Measurements from ENCODE around the gene METTL21A. TPM values are rescaled to one million over a fixed set of nuclear protein-coding genes. Genes with fewer than 3 reads are reported as not detected.
"Not testable (repeated sequence)": the region's sequence is repeated elsewhere in the genome, so short reads cannot be mapped to it uniquely, and the experiment has no call there.

METTL21A gene
- total and polyA plus RNA-seq, 11 donors, result 10.2 to 27.6 (median 14.6) TPM

DNA sequence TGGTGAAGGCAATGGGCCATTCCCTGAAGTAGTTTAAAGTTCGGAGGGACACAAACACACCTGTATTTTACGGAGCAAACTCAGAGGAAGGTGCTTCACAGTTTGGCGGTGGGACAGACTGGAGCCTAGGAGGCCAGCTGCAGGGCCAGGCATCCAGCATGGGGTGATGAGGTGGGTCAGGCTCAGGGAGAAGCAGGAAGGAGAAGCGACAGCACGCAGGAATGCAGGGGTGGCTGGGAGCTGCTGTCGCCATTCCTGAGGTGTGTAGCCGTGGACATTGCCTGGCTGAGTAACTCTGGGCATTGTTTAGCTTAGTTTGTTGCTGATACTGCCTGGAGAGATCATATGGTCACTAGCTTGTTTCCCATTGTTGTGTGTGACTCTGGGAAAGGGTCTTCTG lies 35.8 kb upstream of the METTL21A start:
- WGBS, 4 donors, result 68 to 79% (median 71%) methylated on average over 7 of the region's 7 CpGs
- Histone ChIP-seq H3K4me1 (no peaks in the 10 kb centered on the region), H3K4me3 (no peak overlapping the region), H3K27ac (no peak overlapping the region), H3K27me3 (no peaks in the 10 kb centered on the region), H3K36me3 (no peaks in the 10 kb centered on the region), H3K9me3 (no peaks in the 10 kb centered on the region)
- ATAC-seq, result no peak
- no peak for TF ChIP-seq CTCF (IDR thresholded peaks at IDR 0.05)
- TF ChIP-seq POLR2A (IDR thresholded peaks at IDR 0.05), result no peak
- no peak for DNase-seq
- intact Hi-C loops (cut with DNase I), result no loop called here

- 87 to 92% (median 91%) methylated on average over 4 of the region's 4 CpGs for WGBS, 4 donors
- Histone ChIP-seq H3K4me1 (no peaks in the 10 kb centered on the region), H3K9me3 (no peaks in the 10 kb centered on the region), H3K4me3 (no peak overlapping the region), H3K36me3 (no peaks in the 10 kb centered on the region), H3K27me3 (no peaks in the 10 kb centered on the region), H3K27ac (no peak overlapping the region)
- TF ChIP-seq POLR2A (IDR thresholded peaks at IDR 0.05) (no peak), CTCF (IDR thresholded peaks at IDR 0.05) (no peak)
- intact Hi-C loops (cut with DNase I), result no loop called here
- no peak for DNase-seq
- no peak for ATAC-seq
Measured at GRCh38 chr2:207658156-207658555, 33.0 kb upstream of the METTL21A start.

DNA sequence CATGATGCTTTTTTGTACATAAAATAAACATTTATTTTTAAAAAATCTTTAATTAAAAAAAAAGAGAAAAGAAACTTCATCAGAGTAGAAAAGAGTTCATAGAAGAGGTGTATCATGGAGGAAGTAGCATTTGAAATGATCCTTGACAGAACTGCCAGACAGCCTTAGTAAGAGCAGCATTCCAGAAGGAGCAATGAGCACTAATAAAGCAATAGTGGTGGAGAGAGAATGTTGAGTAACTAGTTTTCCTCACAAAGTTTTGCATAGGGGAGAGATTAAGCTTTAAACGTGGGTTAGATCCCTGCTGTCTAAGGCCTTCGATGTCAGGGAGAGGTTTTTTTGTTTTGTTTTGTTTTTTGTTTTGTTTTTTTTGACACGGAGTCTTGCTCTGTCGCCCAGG lies 29.8 kb upstream of the METTL21A start:
- Histone ChIP-seq H3K4me1 (no peaks in the 10 kb centered on the region), H3K36me3 (no peaks in the 10 kb centered on the region), H3K9me3 (no peaks in the 10 kb centered on the region), H3K27ac (no peak overlapping the region), H3K4me3 (no peak overlapping the region), H3K27me3 (no peaks in the 10 kb centered on the region)
- no peak for TF ChIP-seq POLR2A (IDR thresholded peaks at IDR 0.05)
- TF ChIP-seq CTCF (IDR thresholded peaks at IDR 0.05), result no peak
- DNase-seq, result no peak
- no peak for ATAC-seq
- intact Hi-C loops (cut with DNase I), result no loop called here
- WGBS, 4 donors, result 68 to 82% (median 76%) methylated on average over 4 of the region's 4 CpGs

GRCh38 chr2:207646582-207646981 lies 21.4 kb upstream of the METTL21A start:
- H3K27ac ChIP-seq; H3K4me3 ChIP-seq; H3K36me3 ChIP-seq; H3K4me1 ChIP-seq; ATAC-seq; intact Hi-C loops (cut with DNase I); H3K27me3 ChIP-seq; H3K9me3 ChIP-seq; DNase-seq: not testable (repeated sequence)
- 91 to 95% (median 93%) methylated on average over 7 of the region's 7 CpGs for WGBS, 4 donors

DNA sequence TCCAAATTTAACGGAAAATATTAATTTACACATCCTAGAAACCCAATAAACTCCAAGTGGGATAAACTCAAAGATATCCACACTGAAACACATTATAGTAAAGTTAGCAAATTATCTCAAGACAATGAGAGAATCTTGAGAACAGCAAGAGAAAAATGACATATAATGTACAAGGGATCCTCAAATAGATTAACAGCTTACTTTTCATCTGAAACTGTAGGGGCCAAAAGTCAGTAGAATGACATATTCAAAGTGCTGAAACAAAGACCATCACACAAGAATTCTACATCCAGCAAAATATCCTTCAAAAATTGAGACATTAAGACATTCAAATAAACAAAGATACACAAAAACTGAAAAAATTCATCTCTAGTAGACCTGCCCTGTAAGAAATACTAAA lies 18.7 kb upstream of the METTL21A start:
- H3K9me3 ChIP-seq, result peaks cover 0 to 15% (median 0%) of the 10 kb centered on the region in 12 donors
- no peaks in the 10 kb centered on the region for H3K4me1 ChIP-seq
- H3K27me3 ChIP-seq, result peaks cover 0 to 4% (median 0%) of the 10 kb centered on the region in 9 donors
- no peaks in the 10 kb centered on the region for H3K36me3 ChIP-seq
- ATAC-seq (no peak), DNase-seq (no peak)
- 93 to 98% (median 98%) methylated on average over 1 of the region's 1 CpG for WGBS, 4 donors
- TF ChIP-seq POLR2A (IDR thresholded peaks at IDR 0.05) (no peak), CTCF (IDR thresholded peaks at IDR 0.05) (no peak)
- no peak overlapping the region for H3K4me3 ChIP-seq
- no peak overlapping the region for H3K27ac ChIP-seq
- intact Hi-C loops (cut with DNase I), result no loop called here

Measured in heart left ventricle (tissue), 16 donors.